Measurements from ENCODE around the gene KCNMB4.

Gene KCNMB4

GRCh38 chr12:70417121-70417520, 51.0 kb downstream of the KCNMB4 start:
- Histone ChIP-seq H3K27me3 (ENCODE audit: insufficient read depth, poor library complexity, severe bottlenecking) (peaks cover 2% of the 10 kb centered on the region), H3K27ac (replicated peaks) (no peak overlapping the region), H3K4me3 (replicated peaks; ENCODE audit: insufficient read depth, low read length) (no peak overlapping the region)
- DNase-seq (ENCODE audit: low read depth in 1 of 2, low spot score in 1 of 2) = no peak
- no peak for TF ChIP-seq SPI1 (IDR thresholded peaks at IDR 0.05; ENCODE audit: borderline replicate concordance, low read depth)
- no peak for TF ChIP-seq GABPA (IDR thresholded peaks at IDR 0.05; ENCODE audit: low read depth)
- no peak for TF ChIP-seq REST (IDR thresholded peaks at IDR 0.05; ENCODE audit: insufficient replicate concordance, low read depth)
- TF ChIP-seq POLR2AphosphoS5 (IDR thresholded peaks at IDR 0.05; ENCODE audit: low read depth) = no peak
- no peak for TF ChIP-seq CTCF (IDR thresholded peaks at IDR 0.05; ENCODE audit: insufficient read depth, low read length)

- Histone ChIP-seq H3K4me3 (replicated peaks; ENCODE audit: insufficient read depth, low read length) (no peak overlapping the region), H3K27me3 (ENCODE audit: insufficient read depth, poor library complexity, severe bottlenecking) (peaks cover 2% of the 10 kb centered on the region), H3K27ac (replicated peaks) (no peak overlapping the region)
- no peak for TF ChIP-seq REST (IDR thresholded peaks at IDR 0.05; ENCODE audit: insufficient replicate concordance, low read depth)
- no peak for TF ChIP-seq GABPA (IDR thresholded peaks at IDR 0.05; ENCODE audit: low read depth)
- no peak for TF ChIP-seq SPI1 (IDR thresholded peaks at IDR 0.05; ENCODE audit: borderline replicate concordance, low read depth)
- no peak for TF ChIP-seq CTCF (IDR thresholded peaks at IDR 0.05; ENCODE audit: insufficient read depth, low read length)
- no peak for TF ChIP-seq POLR2AphosphoS5 (IDR thresholded peaks at IDR 0.05; ENCODE audit: low read depth)
- DNase-seq (ENCODE audit: low read depth in 1 of 2, low spot score in 1 of 2) = no peak
Observed at GRCh38 chr12:70418101-70418500, 52.0 kb downstream of the KCNMB4 start.

GRCh38 chr12:70422631-70423030, 56.5 kb downstream of the KCNMB4 start:
- DNase-seq (ENCODE audit: low read depth in 1 of 2, low spot score in 1 of 2) = no peak
- no peak for TF ChIP-seq SPI1 (IDR thresholded peaks at IDR 0.05; ENCODE audit: borderline replicate concordance, low read depth)
- no peak for TF ChIP-seq REST (IDR thresholded peaks at IDR 0.05; ENCODE audit: insufficient replicate concordance, low read depth)
- no peak for TF ChIP-seq CTCF (IDR thresholded peaks at IDR 0.05; ENCODE audit: insufficient read depth, low read length)
- TF ChIP-seq GABPA (IDR thresholded peaks at IDR 0.05; ENCODE audit: low read depth) = no peak
- TF ChIP-seq POLR2AphosphoS5 (IDR thresholded peaks at IDR 0.05; ENCODE audit: low read depth) = no peak

More at GRCh38 chr12:70422631-70423030, 56.5 kb downstream of the KCNMB4 start:
- Histone ChIP-seq H3K27me3 (ENCODE audit: insufficient read depth, poor library complexity, severe bottlenecking) (peaks cover 2% of the 10 kb centered on the region), H3K27ac (replicated peaks) (no peak overlapping the region), H3K4me3 (replicated peaks; ENCODE audit: insufficient read depth, low read length) (no peak overlapping the region)

All from HL-60 (cell line).